H1 (cell line): ENCODE data around the gene PRPF6.

Experiments used
- CTCF ChIP-seq, 3 experiments: IDR thresholded peaks; 1 replicate in 2 of 3; 2 replicates in 1 of 3; pipeline versions ENCODE4 v1.5.1 to v1.6.1; 2011; ENCODE audit warnings: low read length in 3 of 3, mild to moderate bottlenecking in 3 of 3, inconsistent platforms in 2 of 3, low read depth in 1 of 3, moderate library complexity in 1 of 3; ENCODE audit not compliant: insufficient read depth in 1 of 3; ENCODE audit errors: control extremely low read depth in 1 of 3
- EZH2 ChIP-seq: fragments of 200-600 bp; sonication (generic); IDR thresholded peaks from 2 replicates; pipeline ENCODE4 v1.7.1; 2012; ENCODE audit warnings: low read depth, mild to moderate bottlenecking, moderate library complexity, low read length, inconsistent platforms; ENCODE audit not compliant: severe bottlenecking
- POLR2A ChIP-seq, 2 experiments: IDR thresholded peaks; 1 replicate in 1 of 2; 2 replicates in 1 of 2; pipeline ENCODE4 v1.6.1; 2011; ENCODE audit warnings: low read depth in 2 of 2, low read length in 2 of 2, mild to moderate bottlenecking in 2 of 2; ENCODE audit errors: control extremely low read depth in 1 of 2
- POLR2AphosphoS5 ChIP-seq: IDR thresholded peaks from 2 replicates; pipeline ENCODE4 v1.6.1; 2011; ENCODE audit warnings: low read depth, low read length
- YY1 ChIP-seq: IDR thresholded peaks from 2 replicates; pipeline ENCODE4 v1.6.1; 2011; ENCODE audit warnings: low read depth, mild to moderate bottlenecking, low read length

- TF ChIP-seq POLR2AphosphoS5 (no peak), POLR2A (IDR thresholded peaks at IDR 0.05; ENCODE audit: control extremely low read depth in 1 of 2, low read depth in 2 of 2, low read length in 2 of 2) (no peak), YY1 (no peak), CTCF (IDR thresholded peaks at IDR 0.05; ENCODE audit: control extremely low read depth in 1 of 3, insufficient read depth in 1 of 3, low read depth in 1 of 3, low read length in 3 of 3) (no peak), EZH2 (no peak)
Observed at GRCh38 chr20:63947638-63948456, 33.1 kb upstream of the PRPF6 start.
